PC-3 (cell line): Measurements from ENCODE around the gene ACAN. TPM values are rescaled to one million over a fixed set of nuclear protein-coding genes. Genes with fewer than 3 reads are reported as not detected.
A peak's percentile ranks its signal among the peaks of the same experiment; 100 is the strongest.

Source experiments
- ATAC-seq: fragments of 200-7000 bp; cut with Tn5 transposase; 2 replicates; pipeline ENCODE4 v1.9.1; 2020; ENCODE audit warnings: mild to moderate bottlenecking, moderate library complexity
- BruUV-seq: library from RNA; stranded (reverse); fragments of 400-500 nt; replicated peaks from 2 replicates; lab custom pipeline; 2021; lab: Mats Ljungman, UMichigan
- CTCF ChIA-PET: fragments of 300-600 bp; sonication (Branson Sonifier 250); formaldehyde crosslinking; loops from one replicate; lab custom pipeline; 2022; ENCODE audit warnings: antibody characterized with exemption; lab: Charles Lee
- POLR2A ChIA-PET: fragments of 300-600 bp; sonication (Branson Sonifier 250); formaldehyde crosslinking; loops from one replicate; lab custom pipeline; 2022; ENCODE audit warnings: antibody characterized with exemption; ENCODE audit not compliant: unreplicated experiment; lab: Charles Lee
- DNase-seq: peaks from one replicate; pipeline ENCODE4 v3.0.0-alpha.2; 2015
- H2AFZ ChIP-seq: fragments of 300-600 bp; sonication (generic); 2 replicates; pipeline ENCODE4 v1.6.0; 2016; ENCODE audit warnings: antibody characterized with exemption, low read length
- H3F3A ChIP-seq: fragments of 300-600 bp; sonication (generic); one replicate; pipeline ENCODE4 v1.6.0; 2017; ENCODE audit warnings: antibody characterized with exemption, low read length, control low read depth, mild to moderate bottlenecking; ENCODE audit not compliant: unreplicated experiment
- H3K27ac ChIP-seq: fragments of 300-600 bp; sonication (generic); 2 replicates; pipeline ENCODE4 v1.5.1; 2016; ENCODE audit warnings: mild to moderate bottlenecking, low read length
- H3K27me3 ChIP-seq: fragments of 300-600 bp; sonication (generic); 2 replicates; pipeline ENCODE4 v1.6.1; 2016; ENCODE audit warnings: low read length, mixed read lengths
- H3K36me3 ChIP-seq: fragments of 300-600 bp; sonication (generic); 2 replicates; pipeline ENCODE4 v1.6.1; 2016; ENCODE audit warnings: low read depth, mixed run types, low read length, mixed read lengths
- H3K4me1 ChIP-seq: fragments of 300-600 bp; sonication (generic); 2 replicates; pipeline ENCODE4 v1.5.1; 2016; ENCODE audit warnings: low read length; ENCODE audit not compliant: insufficient read depth
- H3K4me2 ChIP-seq: fragments of 300-600 bp; sonication (generic); 2 replicates; pipeline ENCODE4 v1.6.0; 2016; ENCODE audit warnings: low read length
- H3K4me3 ChIP-seq: fragments of 300-600 bp; sonication (generic); 2 replicates; pipeline ENCODE4 v1.5.1; 2016; ENCODE audit warnings: mild to moderate bottlenecking, low read length, mixed read lengths
- H3K79me2 ChIP-seq: fragments of 300-600 bp; sonication (generic); 2 replicates; pipeline ENCODE4 v1.6.1; 2017; ENCODE audit warnings: low read length, mixed read lengths
- H3K9ac ChIP-seq: fragments of 300-600 bp; sonication (generic); 2 replicates; pipeline ENCODE4 v1.6.0; 2016; ENCODE audit warnings: mild to moderate bottlenecking, low read length
- H3K9me2 ChIP-seq: fragments of 300-600 bp; sonication (generic); replicated peaks from 2 replicates; pipeline ENCODE4 v1.6.1; 2016; ENCODE audit warnings: mixed run types, low read length, mixed read lengths
- H3K9me3 ChIP-seq: fragments of 300-600 bp; sonication (generic); 2 replicates; pipeline ENCODE4 v1.6.1; 2016; ENCODE audit warnings: low read length, mixed read lengths
- H4K20me1 ChIP-seq: fragments of 300-600 bp; sonication (generic); 2 replicates; pipeline ENCODE4 v1.6.1; 2016; ENCODE audit warnings: low read length, mixed read lengths
- EZH2 ChIP-seq: fragments of 300-600 bp; sonication (generic); IDR thresholded peaks from one replicate; pipeline ENCODE4 v1.6.1; 2017; ENCODE audit warnings: antibody characterized with exemption, mild to moderate bottlenecking, low read length; ENCODE audit not compliant: unreplicated experiment
- EZH2phosphoT487 ChIP-seq: fragments of 300-600 bp; sonication (generic); IDR thresholded peaks from 2 replicates; pipeline ENCODE4 v1.6.1; 2018; ENCODE audit warnings: mild to moderate bottlenecking, antibody characterized with exemption, low read length, borderline replicate concordance
- intact Hi-C: fragments of 100-400 bp; cut with micrococcal nuclease; formaldehyde crosslinking; loops from 2 replicates; pipeline ENCODE4 v1.9.0; 2023
- total RNA-seq: library from RNA; depleted of rRNA; stranded (reverse); fragments of >200 nt; gene quantifications from 2 replicates; pipeline ENCODE4 v1.2.3, GENCODE V29; 2014
- TF ChIP-seq, protein P1 (sequence below): fragments of 300-600 bp; sonication (generic); conservative IDR thresholded peaks from 2 replicates; pipeline ENCODE4 v1.5.1; 2017; ENCODE audit warnings: antibody characterized with exemption, low read depth, mild to moderate bottlenecking, low read length

The ACAN gene
- total RNA-seq, 1 experiment from 2014 or later, result not detected

- DNase-seq, result no peak
- BruUV-seq, result no TSS peak
- TF ChIP-seq EZH2 (no peak), EZH2phosphoT487 (no peak)
- TF ChIP-seq, protein P1, sequence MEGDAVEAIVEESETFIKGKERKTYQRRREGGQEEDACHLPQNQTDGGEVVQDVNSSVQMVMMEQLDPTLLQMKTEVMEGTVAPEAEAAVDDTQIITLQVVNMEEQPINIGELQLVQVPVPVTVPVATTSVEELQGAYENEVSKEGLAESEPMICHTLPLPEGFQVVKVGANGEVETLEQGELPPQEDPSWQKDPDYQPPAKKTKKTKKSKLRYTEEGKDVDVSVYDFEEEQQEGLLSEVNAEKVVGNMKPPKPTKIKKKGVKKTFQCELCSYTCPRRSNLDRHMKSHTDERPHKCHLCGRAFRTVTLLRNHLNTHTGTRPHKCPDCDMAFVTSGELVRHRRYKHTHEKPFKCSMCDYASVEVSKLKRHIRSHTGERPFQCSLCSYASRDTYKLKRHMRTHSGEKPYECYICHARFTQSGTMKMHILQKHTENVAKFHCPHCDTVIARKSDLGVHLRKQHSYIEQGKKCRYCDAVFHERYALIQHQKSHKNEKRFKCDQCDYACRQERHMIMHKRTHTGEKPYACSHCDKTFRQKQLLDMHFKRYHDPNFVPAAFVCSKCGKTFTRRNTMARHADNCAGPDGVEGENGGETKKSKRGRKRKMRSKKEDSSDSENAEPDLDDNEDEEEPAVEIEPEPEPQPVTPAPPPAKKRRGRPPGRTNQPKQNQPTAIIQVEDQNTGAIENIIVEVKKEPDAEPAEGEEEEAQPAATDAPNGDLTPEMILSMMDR, result no peak
- Histone ChIP-seq H3K4me1 (peaks cover 6% of the 10 kb centered on the region; the same call in 1 of the 2 replicates), H3K4me2 (no peak overlapping the region), H2AFZ (no peak overlapping the region), H3K4me3 (no peak overlapping the region), H3K79me2 (no peaks in the 10 kb centered on the region), H3F3A (no peaks in the 10 kb centered on the region), H3K27me3 (0 out of 2 replicates have a peak, but pooled peaks cover 11% of the 10 kb centered on the region), H3K36me3 (no peaks in the 10 kb centered on the region), H3K9ac (no peak overlapping the region), H3K9me3 (no peaks in the 10 kb centered on the region), H3K9me2 (no peaks in the 10 kb centered on the region), H3K27ac (no peak overlapping the region), H4K20me1 (no peaks in the 10 kb centered on the region)
- CTCF ChIA-PET, result no interaction called here
- no peak for ATAC-seq
- intact Hi-C loops, result no loop called here
- POLR2A ChIA-PET, result no interaction called here
Measured at GRCh38 chr15:88877906-88878305, 74.7 kb downstream of the ACAN start.

GRCh38 chr15:88878720-88879184 is 75.5 kb downstream of the ACAN start:
- Histone ChIP-seq H4K20me1 (no peaks in the 10 kb centered on the region), H3K36me3 (no peaks in the 10 kb centered on the region), H3K79me2 (no peaks in the 10 kb centered on the region), H3F3A (no peaks in the 10 kb centered on the region), H3K9ac (no peak overlapping the region), H3K4me3 (no peak overlapping the region), H3K9me3 (no peaks in the 10 kb centered on the region), H3K27me3 (0 out of 2 replicates have a peak, but pooled peaks cover 5% of the 10 kb centered on the region), H3K4me1 (peaks cover 3% of the 10 kb centered on the region; the same call in 1 of the 2 replicates), H3K9me2 (no peaks in the 10 kb centered on the region), H3K4me2 (no peak overlapping the region), H2AFZ (no peak overlapping the region), H3K27ac (no peak overlapping the region)
- peak; percentile 60 for DNase-seq
- ATAC-seq, result peak; percentile 93
- TF ChIP-seq EZH2phosphoT487 (no peak), EZH2 (no peak)
- TF ChIP-seq, protein P1, result peak; percentile 82
- POLR2A ChIA-PET, result no interaction called here
- CTCF ChIA-PET, result interaction anchor here (0.6 kb wide), 1 partner anchor 388 kb away, joined by 3 read pairs; no protein-coding TSS in a partner anchor
- intact Hi-C loops, result no loop called here
- BruUV-seq, result no TSS peak
